Measurements from ENCODE around the gene CDC26. TPM values are rescaled to one million over a fixed set of nuclear protein-coding genes. Genes with fewer than 3 reads are reported as not detected.

The CDC26 gene
- total and polyA plus RNA-seq, 4 donors = 19.8 to 39.7 (median 26.1) TPM

DNA sequence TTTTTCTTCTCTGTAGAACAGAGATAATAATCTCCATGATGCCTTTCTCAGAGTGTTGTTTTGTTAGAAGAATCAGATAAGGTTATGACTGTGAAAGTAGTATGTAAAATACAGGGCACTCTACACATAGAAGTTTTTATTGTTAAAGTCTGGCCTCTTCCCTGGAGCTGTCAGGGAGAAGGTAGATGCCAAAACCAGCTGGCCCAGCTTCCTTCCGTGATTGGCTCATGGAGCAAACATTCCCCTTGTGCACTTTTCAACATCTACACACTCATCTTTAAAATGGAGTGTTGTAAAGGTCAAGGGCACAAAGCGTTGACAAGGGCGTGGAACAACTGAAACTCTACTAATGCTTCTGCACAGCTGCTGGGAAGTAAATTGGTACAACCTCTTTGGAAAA is 35.2 kb upstream of the CDC26 start:
- Histone ChIP-seq H3K9me3 (ENCODE audit: control insufficient read depth, insufficient read depth, low read length) (no peaks in the 10 kb centered on the region), H3K4me1 (ENCODE audit: control insufficient read depth, insufficient read depth, low read length) (no peaks in the 10 kb centered on the region), H3K36me3 (ENCODE audit: control insufficient read depth, insufficient read depth, low read length) (no peaks in the 10 kb centered on the region), H3K27me3 (ENCODE audit: control insufficient read depth, insufficient read depth, low read length) (no peaks in the 10 kb centered on the region), H3K4me3 (ENCODE audit: low read depth, low read length) (no peak overlapping the region), H3K27ac (ENCODE audit: low read depth, low read length) (no peak overlapping the region)
- DNase-seq (ENCODE audit: low read depth in 4 of 6, low spot score in 6 of 6) = no peak
- WGBS (ENCODE audit: insufficient coverage) = no CpG with 5 or more reads among the region's 3 CpGs

- Histone ChIP-seq H3K27me3 (ENCODE audit: control insufficient read depth, insufficient read depth, low read length) (no peaks in the 10 kb centered on the region), H3K9me3 (ENCODE audit: control insufficient read depth, insufficient read depth, low read length) (no peaks in the 10 kb centered on the region), H3K4me3 (ENCODE audit: low read depth, low read length) (no peak overlapping the region), H3K27ac (ENCODE audit: low read depth, low read length) (no peak overlapping the region), H3K36me3 (ENCODE audit: control insufficient read depth, insufficient read depth, low read length) (no peaks in the 10 kb centered on the region), H3K4me1 (ENCODE audit: control insufficient read depth, insufficient read depth, low read length) (no peaks in the 10 kb centered on the region)
- peak in 5 of 6 donors; percentile 7 to 77 (median 14) for DNase-seq (ENCODE audit: low read depth in 4 of 6, low spot score in 6 of 6)
- WGBS (ENCODE audit: insufficient coverage) = no CpG with 5 or more reads among the region's 2 CpGs
Observed at GRCh38 chr9:113309204-113309813, 33.9 kb upstream of the CDC26 start.

- H3K36me3 ChIP-seq (ENCODE audit: control insufficient read depth, insufficient read depth, low read length) = no peaks in the 10 kb centered on the region
- H3K27me3 ChIP-seq (ENCODE audit: control insufficient read depth, insufficient read depth, low read length) = no peaks in the 10 kb centered on the region
- no peaks in the 10 kb centered on the region for H3K4me1 ChIP-seq (ENCODE audit: control insufficient read depth, insufficient read depth, low read length)
- no peak for DNase-seq (ENCODE audit: low read depth in 4 of 6, low spot score in 6 of 6)
- 73% methylated on average over 6 of the region's 8 CpGs for WGBS (ENCODE audit: insufficient coverage)
- no peak overlapping the region for H3K4me3 ChIP-seq (ENCODE audit: low read depth, low read length)
- H3K9me3 ChIP-seq (ENCODE audit: control insufficient read depth, insufficient read depth, low read length) = no peaks in the 10 kb centered on the region
- no peak overlapping the region for H3K27ac ChIP-seq (ENCODE audit: low read depth, low read length)
Observed at GRCh38 chr9:113307396-113307975, 32.1 kb upstream of the CDC26 start.

DNA sequence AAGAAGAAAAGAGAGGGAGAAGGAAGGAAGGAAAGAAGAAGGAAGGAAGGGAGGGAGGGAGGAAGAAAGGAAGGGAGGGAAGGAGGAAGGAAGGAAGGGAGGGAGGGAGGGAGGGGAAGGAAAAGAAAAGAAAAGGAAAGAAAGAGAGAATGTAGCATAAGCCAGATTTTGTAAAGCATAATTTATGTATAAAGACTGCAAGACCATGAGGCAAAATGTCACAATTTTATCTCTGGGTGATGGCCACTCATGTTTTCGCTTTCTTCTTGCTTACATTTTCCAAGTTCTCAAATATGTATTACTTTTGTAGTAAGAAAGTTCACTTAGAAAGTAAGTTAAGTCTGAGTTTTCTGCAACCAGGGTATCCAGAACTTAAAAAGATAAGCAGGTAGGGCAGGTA is 31.2 kb upstream of the CDC26 start:
- no peaks in the 10 kb centered on the region for H3K9me3 ChIP-seq (ENCODE audit: control insufficient read depth, insufficient read depth, low read length)
- DNase-seq (ENCODE audit: low read depth in 4 of 6, low spot score in 6 of 6) = no peak
- H3K27ac ChIP-seq (ENCODE audit: low read depth, low read length) = no peak overlapping the region
- H3K4me1 ChIP-seq (ENCODE audit: control insufficient read depth, insufficient read depth, low read length) = no peaks in the 10 kb centered on the region
- WGBS (ENCODE audit: insufficient coverage) = no CpG with 5 or more reads among the region's 1 CpG
- H3K36me3 ChIP-seq (ENCODE audit: control insufficient read depth, insufficient read depth, low read length) = no peaks in the 10 kb centered on the region
- no peak overlapping the region for H3K4me3 ChIP-seq (ENCODE audit: low read depth, low read length)
- no peaks in the 10 kb centered on the region for H3K27me3 ChIP-seq (ENCODE audit: control insufficient read depth, insufficient read depth, low read length)

GRCh38 chr9:113302792-113303418 is 27.5 kb upstream of the CDC26 start, which contains the start of gene RNF183:
Gene RNF183 (minus strand): TSS chr9:113303376. CDS start chr9:113298184, 5,192 bp downstream.
- Histone ChIP-seq H3K4me1 (ENCODE audit: control insufficient read depth, insufficient read depth, low read length) (no peaks in the 10 kb centered on the region), H3K27me3 (ENCODE audit: control insufficient read depth, insufficient read depth, low read length) (no peaks in the 10 kb centered on the region), H3K36me3 (ENCODE audit: control insufficient read depth, insufficient read depth, low read length) (no peaks in the 10 kb centered on the region), H3K4me3 (ENCODE audit: low read depth, low read length) (no peak within 1 kb of the TSS), H3K9me3 (ENCODE audit: control insufficient read depth, insufficient read depth, low read length) (no peaks in the 10 kb centered on the region), H3K27ac (ENCODE audit: low read depth, low read length) (no peak within 1 kb of the TSS)
- WGBS (ENCODE audit: insufficient coverage) = 75% methylated on average over 25 of the region's 25 CpGs
- DNase-seq (ENCODE audit: low read depth in 4 of 6, low spot score in 6 of 6) = no peak

- Histone ChIP-seq H3K9me3 (ENCODE audit: control insufficient read depth, insufficient read depth, low read length) (no peaks in the 10 kb centered on the region), H3K4me3 (ENCODE audit: low read depth, low read length) (no peak overlapping the region), H3K4me1 (ENCODE audit: control insufficient read depth, insufficient read depth, low read length) (no peaks in the 10 kb centered on the region), H3K36me3 (ENCODE audit: control insufficient read depth, insufficient read depth, low read length) (peaks cover 3% of the 10 kb centered on the region), H3K27me3 (ENCODE audit: control insufficient read depth, insufficient read depth, low read length) (no peaks in the 10 kb centered on the region), H3K27ac (ENCODE audit: low read depth, low read length) (no peak overlapping the region)
- WGBS (ENCODE audit: insufficient coverage) = 100% methylated on average over 1 of the region's 8 CpGs
- no peak for DNase-seq (ENCODE audit: low read depth in 4 of 6, low spot score in 6 of 6)
Observed at GRCh38 chr9:113301548-113301947, 26.2 kb upstream of the CDC26 start.

DNA sequence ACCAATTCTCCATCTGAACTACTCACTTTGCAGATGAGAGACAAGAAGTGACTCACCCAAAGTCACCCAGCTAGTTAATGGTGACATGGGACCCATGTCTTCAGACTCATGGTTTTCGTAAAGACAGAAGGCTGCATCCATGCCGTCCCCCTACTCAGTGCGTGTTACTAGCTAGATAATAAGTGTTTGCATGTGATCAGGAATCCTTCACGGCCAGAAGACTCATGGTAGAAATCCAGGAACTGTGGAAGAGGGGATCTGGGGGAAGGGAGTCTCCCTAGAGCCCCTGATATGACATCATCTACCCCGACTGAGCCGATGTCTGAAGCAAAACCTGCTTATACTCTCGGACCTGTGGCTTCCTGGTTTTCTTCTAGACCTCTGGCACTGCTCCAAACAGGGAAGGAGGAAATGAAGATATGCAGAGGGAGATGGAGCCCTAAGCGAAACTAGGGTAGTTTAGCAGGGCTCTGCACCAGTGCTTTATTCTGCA is 24.5 kb upstream of the CDC26 start:
- H3K27me3 ChIP-seq (ENCODE audit: control insufficient read depth, insufficient read depth, low read length) = no peaks in the 10 kb centered on the region
- DNase-seq (ENCODE audit: low read depth in 4 of 6, low spot score in 6 of 6) = peak in 1 of 6 donors; percentile 14
- H3K4me3 ChIP-seq (ENCODE audit: low read depth, low read length) = no peak overlapping the region
- peaks cover 3% of the 10 kb centered on the region for H3K36me3 ChIP-seq (ENCODE audit: control insufficient read depth, insufficient read depth, low read length)
- no peaks in the 10 kb centered on the region for H3K9me3 ChIP-seq (ENCODE audit: control insufficient read depth, insufficient read depth, low read length)
- H3K27ac ChIP-seq (ENCODE audit: low read depth, low read length) = no peak overlapping the region
- no peaks in the 10 kb centered on the region for H3K4me1 ChIP-seq (ENCODE audit: control insufficient read depth, insufficient read depth, low read length)
- WGBS (ENCODE audit: insufficient coverage) = 72% methylated on average over 6 of the region's 8 CpGs

DNA sequence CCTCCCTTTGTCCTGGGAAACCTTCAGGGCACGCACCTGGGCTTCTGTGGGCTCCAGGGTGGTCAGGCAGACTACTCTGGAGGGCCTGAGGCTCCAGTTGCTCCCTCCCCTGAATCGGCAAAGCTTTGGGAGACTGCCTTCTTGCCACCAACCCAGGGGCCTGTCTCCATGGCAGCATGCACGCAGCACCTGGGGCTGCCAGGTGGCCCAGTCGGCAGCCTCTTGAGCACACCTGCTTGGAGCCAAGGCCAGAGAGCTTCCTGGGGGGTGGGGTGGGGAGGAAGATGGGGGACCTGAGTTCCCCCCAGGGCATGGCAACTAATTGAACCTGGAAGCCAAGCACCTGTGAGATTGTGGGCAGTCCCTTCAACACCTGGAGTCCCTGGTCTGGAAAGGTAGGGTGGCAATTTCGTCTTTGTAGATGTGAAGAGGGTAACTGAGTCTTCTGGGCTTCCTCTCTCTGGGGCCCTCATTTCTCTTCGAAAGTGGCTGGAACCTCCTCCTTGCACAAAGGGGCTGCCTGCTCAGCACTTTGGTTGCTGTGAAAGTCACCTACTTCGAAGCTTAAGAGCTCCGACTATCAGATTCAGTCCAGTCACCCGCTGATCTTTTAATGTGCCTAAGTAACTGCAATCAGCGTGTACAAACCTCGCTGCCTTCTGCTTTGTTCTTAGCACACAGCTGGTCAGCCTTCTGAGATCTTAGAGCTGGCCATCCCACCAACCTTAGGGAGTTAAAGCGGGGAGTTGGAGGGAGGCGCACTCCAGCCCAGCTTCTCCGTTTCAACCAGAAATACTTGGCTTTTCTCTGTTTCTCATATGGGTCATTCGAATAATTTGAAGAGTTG is 23.8 kb upstream of the CDC26 start:
- DNase-seq (ENCODE audit: low read depth in 4 of 6, low spot score in 6 of 6) = no peak
- no peak overlapping the region for H3K4me3 ChIP-seq (ENCODE audit: low read depth, low read length)
- WGBS (ENCODE audit: insufficient coverage) = 90% methylated on average over 11 of the region's 15 CpGs
- no peaks in the 10 kb centered on the region for H3K27me3 ChIP-seq (ENCODE audit: control insufficient read depth, insufficient read depth, low read length)
- no peaks in the 10 kb centered on the region for H3K9me3 ChIP-seq (ENCODE audit: control insufficient read depth, insufficient read depth, low read length)
- no peaks in the 10 kb centered on the region for H3K4me1 ChIP-seq (ENCODE audit: control insufficient read depth, insufficient read depth, low read length)
- peaks cover 3% of the 10 kb centered on the region for H3K36me3 ChIP-seq (ENCODE audit: control insufficient read depth, insufficient read depth, low read length)
- H3K27ac ChIP-seq (ENCODE audit: low read depth, low read length) = no peak overlapping the region

- H3K27ac ChIP-seq (ENCODE audit: low read depth, low read length) = no peak overlapping the region
- DNase-seq (ENCODE audit: low read depth in 4 of 6, low spot score in 6 of 6) = no peak
- no peak overlapping the region for H3K4me3 ChIP-seq (ENCODE audit: low read depth, low read length)
- no peaks in the 10 kb centered on the region for H3K4me1 ChIP-seq (ENCODE audit: control insufficient read depth, insufficient read depth, low read length)
- no peaks in the 10 kb centered on the region for H3K9me3 ChIP-seq (ENCODE audit: control insufficient read depth, insufficient read depth, low read length)
- H3K27me3 ChIP-seq (ENCODE audit: control insufficient read depth, insufficient read depth, low read length) = no peaks in the 10 kb centered on the region
- peaks cover 6% of the 10 kb centered on the region for H3K36me3 ChIP-seq (ENCODE audit: control insufficient read depth, insufficient read depth, low read length)
- WGBS (ENCODE audit: insufficient coverage) = 94% methylated on average over 8 of the region's 8 CpGs
Observed at GRCh38 chr9:113298311-113298710, 22.9 kb upstream of the CDC26 start.
